B cell (primary cell): ENCODE measurements around the gene NTSR2. TPM values are rescaled to one million over a fixed set of nuclear protein-coding genes. Genes with fewer than 3 reads are reported as not detected.

ENCODE experiments used
- ATAC-seq: fragments of 200-7000 bp; cut with Tn5 transposase; one replicate; pipeline ENCODE4 v1.10.0; 2021; ENCODE audit warnings: low read depth, mild to moderate bottlenecking, moderate number of reproducible peaks, moderate library complexity
- CTCF ChIA-PET: fragments of 350-600 bp; sonication (Branson Sonifier 250); formaldehyde crosslinking; loops from one replicate; lab custom pipeline; 2021; ENCODE audit warnings: antibody characterized with exemption, inconsistent platforms; lab: Charles Lee
- POLR2A ChIA-PET: fragments of 350-600 bp; sonication (Branson Sonifier 250); formaldehyde crosslinking; loops from one replicate; lab custom pipeline; 2021; ENCODE audit warnings: antibody characterized with exemption; lab: Charles Lee
- DNase-seq: peaks from one replicate; pipeline ENCODE4 v3.0.0; 2013
- H2AFZ ChIP-seq: 2 replicates; pipeline ENCODE4 v1.6.1; 2012; ENCODE audit warnings: mild to moderate bottlenecking, low read depth, low read length; ENCODE audit not compliant: insufficient read depth, poor library complexity, severe bottlenecking
- H3K27ac ChIP-seq, 2 donors: 1 replicate in 1 of 2; 2 replicates in 1 of 2; pipeline ENCODE4 v1.5.1; 2012 to 2013; ENCODE audit warnings: low read length in 2 of 2, mild to moderate bottlenecking in 2 of 2, moderate library complexity in 1 of 2
- H3K27me3 ChIP-seq, 4 experiments: fragments of 200-600 bp in 1 of 4; sonication (generic) in 1 of 4; replicated peaks in 1 of 4; 1 replicate in 2 of 4; 2 replicates in 2 of 4; pipeline versions ENCODE4 v1.6.1 to v1.7.0; 2013 to 2016; ENCODE audit warnings: low read length in 3 of 4, mild to moderate bottlenecking in 2 of 4, mixed read lengths in 1 of 4, moderate library complexity in 1 of 4; ENCODE audit not compliant: insufficient read depth in 4 of 4, control insufficient read depth in 3 of 4; ENCODE audit errors: control extremely low read depth in 1 of 4
- H3K36me3 ChIP-seq, 2 experiments: replicated peaks in 1 of 2; 1 replicate in 1 of 2; 2 replicates in 1 of 2; pipeline versions ENCODE4 v1.6.1 to v1.7.1; 2013; ENCODE audit warnings: low read length in 1 of 2; ENCODE audit not compliant: insufficient read depth in 2 of 2, control insufficient read depth in 1 of 2; ENCODE audit errors: control extremely low read depth in 1 of 2, extremely low read depth in 1 of 2
- H3K4me1 ChIP-seq, 2 donors: fragments of 200-600 bp in 1 of 2; sonication (generic) in 1 of 2; 1 replicate in 1 of 2; 2 replicates in 1 of 2; pipeline versions ENCODE4 v1.5.1 to v1.6.1; 2013 to 2017; ENCODE audit warnings: low read length in 2 of 2; ENCODE audit not compliant: control insufficient read depth in 2 of 2, insufficient read depth in 2 of 2
- H3K4me2 ChIP-seq: replicated peaks from 2 replicates; pipeline ENCODE3; 2012; ENCODE audit warnings: mild to moderate bottlenecking, low read depth, low read length; ENCODE audit not compliant: poor library complexity, severe bottlenecking
- H3K4me3 ChIP-seq, 5 experiments: fragments of 200-600 bp in 1 of 5; sonication (generic) in 1 of 5; 1 replicate in 3 of 5; 2 replicates in 2 of 5; pipeline versions ENCODE4 v1.5.1 to v1.7.0; 2011 to 2016; ENCODE audit warnings: low read length in 4 of 5, mild to moderate bottlenecking in 4 of 5, low read depth in 2 of 5, control low read depth in 1 of 5, moderate library complexity in 1 of 5; ENCODE audit not compliant: insufficient read depth in 1 of 5; ENCODE audit errors: control extremely low read depth in 1 of 5, extremely low read depth in 1 of 5
- H3K79me2 ChIP-seq: fragments of 200-600 bp; sonication (generic); one replicate; pipeline ENCODE4 v1.6.0; 2016; ENCODE audit warnings: low read length; ENCODE audit not compliant: control insufficient read depth, insufficient read depth
- H3K9ac ChIP-seq: fragments of 200-600 bp; sonication (generic); 2 replicates; pipeline ENCODE4 v1.6.1; 2017; ENCODE audit warnings: mild to moderate bottlenecking, low read length, moderate library complexity
- H3K9me3 ChIP-seq, 3 donors: one replicate each; pipeline versions ENCODE4 v1.6.1 to v1.7.1; 2013; ENCODE audit warnings: low read length in 2 of 3; ENCODE audit not compliant: control insufficient read depth in 2 of 3, insufficient read depth in 1 of 3; ENCODE audit errors: control extremely low read depth in 1 of 3
- H4K20me1 ChIP-seq: 2 replicates; pipeline ENCODE4 v1.6.0; 2012; ENCODE audit warnings: mild to moderate bottlenecking, low read length; ENCODE audit not compliant: insufficient read depth, control insufficient read depth, poor library complexity, severe bottlenecking
- H3K27ac Mint-ChIP-seq: one replicate; pipeline ENCODE4 v1.8.0; 2021; ENCODE audit warnings: mixed read lengths
- H3K27me3 Mint-ChIP-seq: one replicate; pipeline ENCODE4 v1.8.0; 2021; ENCODE audit warnings: mixed read lengths
- H3K4me1 Mint-ChIP-seq: one replicate; pipeline ENCODE4 v1.8.0; 2021; ENCODE audit warnings: mixed read lengths
- H3K4me3 Mint-ChIP-seq: one replicate; pipeline ENCODE4 v1.8.0; 2021; ENCODE audit warnings: mixed read lengths
- H3K9me3 Mint-ChIP-seq: one replicate; pipeline ENCODE4 v1.8.0; 2022; ENCODE audit warnings: mixed read lengths; ENCODE audit not compliant: insufficient read depth
- EZH2 ChIP-seq: IDR thresholded peaks from 2 replicates; pipeline ENCODE4 v1.6.1; 2012; ENCODE audit warnings: borderline replicate concordance, low read depth, mild to moderate bottlenecking, moderate library complexity, low read length; ENCODE audit not compliant: insufficient read depth, poor library complexity, severe bottlenecking
- WGBS: methylation state at CpG from one replicate; pipeline ENCODE4 v1.1.5; 2013; ENCODE audit warnings: missing lambda C conversion rate; ENCODE audit not compliant: insufficient coverage; 5-methylcytosine and 5-hydroxymethylcytosine counted together
- intact Hi-C: fragments of 100-400 bp; cut with micrococcal nuclease; formaldehyde crosslinking; loops from one replicate; pipeline ENCODE4 v1.10.0; 2022
- polyA plus RNA-seq: library from polyadenylated mRNA; depleted of rRNA; stranded (reverse); fragments of >200 nt; gene quantifications from 2 replicates; pipeline ENCODE4 v1.2.3, GENCODE V29; 2012
- total RNA-seq, 2 donors: library from RNA; stranded (reverse); fragments of 120-200 nt in 1 of 2; gene quantifications; 1 replicate in 1 of 2; 2 replicates in 1 of 2; pipeline versions ENCODE4 v1.2.3 to v1.2.4, GENCODE V29; 2013 to 2022
- TF ChIP-seq, protein P1 (sequence below): fragments of 200-600 bp; IDR thresholded peaks from one replicate; pipeline ENCODE4 v1.8.0; 2022; ENCODE audit warnings: antibody characterized with exemption, mild to moderate bottlenecking

Gene NTSR2
- total and polyA plus RNA-seq, 2 donors (not counting 1 experiment from before 2014, with no cell fraction given), result not detected

DNA sequence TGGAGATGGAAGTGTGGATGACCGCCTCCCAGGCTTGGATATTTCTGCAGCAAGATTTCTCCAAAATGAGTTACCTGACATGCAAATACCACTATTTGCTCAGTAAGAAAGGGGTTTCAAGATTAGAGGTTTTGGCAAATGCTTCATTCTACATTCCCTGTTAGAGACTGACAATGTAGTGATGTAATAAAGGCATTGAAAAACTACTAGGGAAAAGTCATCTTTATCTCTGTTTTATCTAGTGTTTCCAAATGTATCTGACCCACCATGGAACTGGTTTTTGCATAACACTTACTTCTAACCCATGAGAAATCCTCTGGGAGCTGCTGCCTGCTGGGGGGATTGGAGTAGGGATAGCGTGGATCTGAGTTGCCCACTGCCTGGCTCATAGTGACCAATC lies 33.0 kb upstream of the NTSR2 start:
- no CpG with 5 or more reads among the region's 2 CpGs for WGBS
- POLR2A ChIA-PET, result interaction anchor here (0.6 kb wide), 1 partner anchor 72 kb away, joined by 4 read pairs; no protein-coding TSS in a partner anchor
- Histone ChIP-seq H4K20me1 (no peaks in the 10 kb centered on the region), H3K4me2 (no peak overlapping the region), H3K9me3 (no peaks in the 10 kb centered on the region), H3K4me3 (no peak overlapping the region), H2AFZ (no peak overlapping the region), H3K27ac (no peak overlapping the region), H3K27me3 (peaks cover 0 to 5% (median 0%) of the 10 kb centered on the region in 4 experiments), H3K4me1 (peaks cover 14 to 17% of the 10 kb centered on the region in 2 donors), H3K79me2 (no peaks in the 10 kb centered on the region), H3K36me3 (no peaks in the 10 kb centered on the region), H3K9ac (no peak overlapping the region)
- DNase-seq (no peak), ATAC-seq (no peak)
- H3K4me1 Mint-ChIP-seq, result no peaks in the 10 kb centered on the region
- H3K9me3 Mint-ChIP-seq, result no peaks in the 10 kb centered on the region
- intact Hi-C loops, result loop anchor here (5.0 kb wide), 1 partner anchor 49 kb away; no protein-coding TSS in a partner anchor
- H3K27me3 Mint-ChIP-seq, result peaks cover 5% of the 10 kb centered on the region
- TF ChIP-seq EZH2, result no peak
- TF ChIP-seq, protein P1, sequence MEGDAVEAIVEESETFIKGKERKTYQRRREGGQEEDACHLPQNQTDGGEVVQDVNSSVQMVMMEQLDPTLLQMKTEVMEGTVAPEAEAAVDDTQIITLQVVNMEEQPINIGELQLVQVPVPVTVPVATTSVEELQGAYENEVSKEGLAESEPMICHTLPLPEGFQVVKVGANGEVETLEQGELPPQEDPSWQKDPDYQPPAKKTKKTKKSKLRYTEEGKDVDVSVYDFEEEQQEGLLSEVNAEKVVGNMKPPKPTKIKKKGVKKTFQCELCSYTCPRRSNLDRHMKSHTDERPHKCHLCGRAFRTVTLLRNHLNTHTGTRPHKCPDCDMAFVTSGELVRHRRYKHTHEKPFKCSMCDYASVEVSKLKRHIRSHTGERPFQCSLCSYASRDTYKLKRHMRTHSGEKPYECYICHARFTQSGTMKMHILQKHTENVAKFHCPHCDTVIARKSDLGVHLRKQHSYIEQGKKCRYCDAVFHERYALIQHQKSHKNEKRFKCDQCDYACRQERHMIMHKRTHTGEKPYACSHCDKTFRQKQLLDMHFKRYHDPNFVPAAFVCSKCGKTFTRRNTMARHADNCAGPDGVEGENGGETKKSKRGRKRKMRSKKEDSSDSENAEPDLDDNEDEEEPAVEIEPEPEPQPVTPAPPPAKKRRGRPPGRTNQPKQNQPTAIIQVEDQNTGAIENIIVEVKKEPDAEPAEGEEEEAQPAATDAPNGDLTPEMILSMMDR, result no peak
- CTCF ChIA-PET, result interaction anchor here (0.7 to 11.4 kb wide), 3 partner anchors 10 to 465 kb away, joined by 3 to 209 read pairs (median 7); no protein-coding TSS in a partner anchor
- H3K4me3 Mint-ChIP-seq, result no peak overlapping the region
- no peak overlapping the region for H3K27ac Mint-ChIP-seq

DNA sequence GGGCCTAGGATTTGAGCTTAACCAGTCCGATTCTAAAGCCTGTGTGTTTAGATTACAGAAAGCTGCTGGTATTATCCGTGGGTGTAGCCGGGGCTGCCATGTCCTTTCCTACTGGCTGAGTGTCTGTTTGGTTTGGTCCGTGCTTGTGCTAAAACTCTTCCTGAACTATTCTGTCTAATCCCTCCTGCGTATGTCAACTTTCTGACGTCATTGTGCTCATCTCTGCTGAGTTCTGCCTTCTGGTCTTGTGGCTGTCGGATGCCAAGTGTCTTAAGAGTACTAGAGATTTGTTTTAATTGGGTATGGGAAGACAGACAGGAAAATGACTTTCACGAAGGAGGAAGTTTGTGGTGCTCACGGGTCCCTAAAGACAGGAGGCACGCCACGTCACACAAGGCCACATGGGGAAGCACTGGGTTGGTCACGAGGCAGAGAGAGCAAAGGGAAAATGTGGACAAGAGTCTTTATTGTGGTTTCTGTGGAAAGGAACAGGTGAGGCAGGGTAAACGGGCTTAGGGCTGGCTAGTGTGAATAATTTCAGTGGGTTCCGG lies 31.8 kb upstream of the NTSR2 start:
- ATAC-seq, result peak; percentile 79

More for the DNA sequence above, 31.8 kb upstream of the NTSR2 start:
- DNase-seq, result peak; percentile 87
- Mint-ChIP-seq H3K4me1 (no peaks in the 10 kb centered on the region), H3K27ac (no peak overlapping the region), H3K4me3 (no peak overlapping the region), H3K27me3 (peaks cover under 1% of the 10 kb centered on the region), H3K9me3 (no peaks in the 10 kb centered on the region)
- WGBS, result 30% methylated on average over 12 of the region's 14 CpGs
- TF ChIP-seq, protein P1, result no peak
- TF ChIP-seq EZH2, result no peak
- CTCF ChIA-PET, result interaction anchor here (11.4 kb wide), 1 partner anchor 79 kb away, joined by 209 read pairs; no protein-coding TSS in a partner anchor
- peak overlapping the region in 1 of 2 donors; percentile 10 for H3K27ac ChIP-seq
- no peaks in the 10 kb centered on the region for H4K20me1 ChIP-seq
- POLR2A ChIA-PET, result no interaction called here
- no peak overlapping the region for H3K4me3 ChIP-seq
- H3K36me3 ChIP-seq, result no peaks in the 10 kb centered on the region
- H2AFZ ChIP-seq, result peak overlapping the region; percentile 41
- intact Hi-C loops, result loop anchor here (5.0 kb wide), 1 partner anchor 50 kb away; no protein-coding TSS in a partner anchor
- H3K4me2 ChIP-seq, result peak overlapping the region; percentile 32
- H3K27me3 ChIP-seq, result peaks cover 0 to 15% (median 2%) of the 10 kb centered on the region in 4 experiments
- H3K9me3 ChIP-seq, result no peaks in the 10 kb centered on the region
- peaks cover 14 to 17% of the 10 kb centered on the region in 2 donors for H3K4me1 ChIP-seq
- no peak overlapping the region for H3K9ac ChIP-seq
- no peaks in the 10 kb centered on the region for H3K79me2 ChIP-seq
